ENCODE measurements around the gene AP1G1. TPM values are rescaled to one million over a fixed set of nuclear protein-coding genes. Genes with fewer than 3 reads are reported as not detected.
"Not testable (repeated sequence)": the region's sequence is repeated elsewhere in the genome, so short reads cannot be mapped to it uniquely, and the experiment has no call there.

AP1G1 gene
- polyA plus RNA-seq, 1 of the 3 experiments (the other 2 are of a cell fraction): 23.8 TPM

DNA sequence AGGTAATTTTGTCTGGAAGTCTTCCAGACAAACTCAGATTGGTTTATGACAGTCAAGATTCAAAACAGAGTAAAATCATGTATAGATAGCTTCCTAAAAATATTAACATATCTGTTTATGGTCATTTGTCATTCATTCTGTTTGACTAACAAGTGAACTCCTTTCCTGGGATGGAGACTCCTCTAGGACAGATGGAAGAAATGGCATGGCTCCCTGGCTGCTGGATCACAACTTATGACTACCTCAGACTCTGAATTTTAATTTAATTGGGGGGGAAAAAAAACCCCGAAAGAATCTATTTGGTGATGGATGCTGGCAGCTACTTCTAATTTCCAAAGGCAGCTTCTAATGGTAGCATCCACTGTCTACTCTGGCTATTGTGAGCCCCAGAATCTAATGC is 118.7 kb downstream of the AP1G1 start:
- Histone ChIP-seq H3K9ac (no peak overlapping the region), H3K27ac (ENCODE audit: low read depth in 2 of 2, low read length in 1 of 2) (no peak overlapping the region), H3K4me3 (ENCODE audit: low read depth in 2 of 2, low read length in 1 of 2) (no peak overlapping the region), H2AFZ (ENCODE audit: low read depth) (no peak overlapping the region), H3K9me2 (no peaks in the 10 kb centered on the region), H3K79me2 (ENCODE audit: insufficient read depth) (peaks cover 17% of the 10 kb centered on the region), H3K27me3 (ENCODE audit: insufficient read depth) (no peaks in the 10 kb centered on the region), H4K20me1 (ENCODE audit: insufficient read depth) (no peaks in the 10 kb centered on the region), H3K36me3 (replicated peaks in 1 of 2; ENCODE audit: control insufficient read depth in 1 of 2, insufficient read depth in 2 of 2, low read length in 1 of 2) (peaks cover 23 to 29% of the 10 kb centered on the region in 2 experiments), H3F3A (replicated peaks; ENCODE audit: insufficient read depth) (peaks cover 2% of the 10 kb centered on the region), H3K4me1 (ENCODE audit: control insufficient read depth in 1 of 2, insufficient read depth in 2 of 2, low read depth in 1 of 2, low read length in 1 of 2) (no peaks in the 10 kb centered on the region), H3K9me3 (no peaks in the 10 kb centered on the region), H3K4me2 (no peak overlapping the region)
- no peak for DNase-seq
- CTCF ChIA-PET: no interaction called here
- 0% methylated on average over 1 of the region's 1 CpG for WGBS (ENCODE audit: low lambda C conversion rate)
- POLR2A ChIA-PET: interaction anchor here (0.6 kb wide), 1 partner anchor 12 kb away, joined by 3 read pairs; no protein-coding TSS in a partner anchor
- TF ChIP-seq, protein P1, sequence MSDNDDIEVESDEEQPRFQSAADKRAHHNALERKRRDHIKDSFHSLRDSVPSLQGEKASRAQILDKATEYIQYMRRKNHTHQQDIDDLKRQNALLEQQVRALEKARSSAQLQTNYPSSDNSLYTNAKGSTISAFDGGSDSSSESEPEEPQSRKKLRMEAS (IDR thresholded peaks at IDR 0.05; ENCODE audit: low read depth): no peak
- TF ChIP-seq RXRA (IDR thresholded peaks at IDR 0.05; ENCODE audit: borderline replicate concordance, low read depth): no peak
- no peak for TF ChIP-seq RFX5 (IDR thresholded peaks at IDR 0.05; ENCODE audit: low read length)
- TF ChIP-seq FOXJ3 (CRISPR knock-in tag; IDR thresholded peaks at IDR 0.05): no peak
- no peak for TF ChIP-seq EZH2phosphoT487 (IDR thresholded peaks at IDR 0.05; ENCODE audit: borderline replicate concordance, low read depth)

DNA sequence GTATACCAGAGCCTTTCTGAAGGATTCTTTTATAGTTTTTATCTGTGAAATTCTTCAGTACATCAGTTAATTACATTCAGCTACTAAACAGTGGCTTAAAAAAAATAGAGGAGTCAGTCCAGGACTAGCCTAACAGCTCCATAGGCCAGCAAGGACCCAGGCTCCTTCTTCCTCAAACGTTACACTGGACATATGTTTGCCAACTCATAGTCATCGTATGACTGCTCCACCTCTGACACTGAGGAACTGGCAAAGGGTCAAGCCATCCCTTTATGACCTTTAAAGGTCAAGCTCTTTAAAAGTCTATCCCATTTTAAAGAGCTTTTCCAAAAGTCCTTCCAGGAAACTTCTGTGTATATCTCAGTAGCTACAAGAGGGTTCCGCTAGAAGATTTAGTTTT is 120.8 kb downstream of the AP1G1 start:
- H2AFZ ChIP-seq (ENCODE audit: low read depth): no peak overlapping the region
- no peak overlapping the region for H3K4me3 ChIP-seq (ENCODE audit: low read depth in 2 of 2, low read length in 1 of 2)
- no peaks in the 10 kb centered on the region for H3K9me3 ChIP-seq
- no peak for TF ChIP-seq MXI1 (IDR thresholded peaks at IDR 0.05; ENCODE audit: low read depth, low read length)
- TF ChIP-seq TAF1 (IDR thresholded peaks at IDR 0.05; ENCODE audit: borderline replicate concordance, low read depth, low read length): no peak
- TF ChIP-seq, protein P2, sequence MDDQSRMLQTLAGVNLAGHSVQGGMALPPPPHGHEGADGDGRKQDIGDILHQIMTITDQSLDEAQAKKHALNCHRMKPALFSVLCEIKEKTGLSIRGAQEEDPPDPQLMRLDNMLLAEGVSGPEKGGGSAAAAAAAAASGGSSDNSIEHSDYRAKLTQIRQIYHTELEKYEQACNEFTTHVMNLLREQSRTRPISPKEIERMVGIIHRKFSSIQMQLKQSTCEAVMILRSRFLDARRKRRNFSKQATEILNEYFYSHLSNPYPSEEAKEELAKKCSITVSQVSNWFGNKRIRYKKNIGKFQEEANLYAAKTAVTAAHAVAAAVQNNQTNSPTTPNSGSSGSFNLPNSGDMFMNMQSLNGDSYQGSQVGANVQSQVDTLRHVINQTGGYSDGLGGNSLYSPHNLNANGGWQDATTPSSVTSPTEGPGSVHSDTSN (IDR thresholded peaks at IDR 0.05): no peak
- no peaks in the 10 kb centered on the region for H3K4me1 ChIP-seq (ENCODE audit: control insufficient read depth in 1 of 2, insufficient read depth in 2 of 2, low read depth in 1 of 2, low read length in 1 of 2)
- no peak overlapping the region for H3K4me2 ChIP-seq
- H3K9me2 ChIP-seq: no peaks in the 10 kb centered on the region
- POLR2A ChIA-PET: no interaction called here
- H3K9ac ChIP-seq: no peak overlapping the region
- H3K27me3 ChIP-seq (ENCODE audit: insufficient read depth): no peaks in the 10 kb centered on the region
- peaks cover 2% of the 10 kb centered on the region for H3F3A ChIP-seq (replicated peaks; ENCODE audit: insufficient read depth)
- CTCF ChIA-PET: no interaction called here
- no peak overlapping the region for H3K27ac ChIP-seq (ENCODE audit: low read depth in 2 of 2, low read length in 1 of 2)
- H4K20me1 ChIP-seq (ENCODE audit: insufficient read depth): no peaks in the 10 kb centered on the region
- no peak for DNase-seq
- H3K79me2 ChIP-seq (ENCODE audit: insufficient read depth): peaks cover 5% of the 10 kb centered on the region
- WGBS (ENCODE audit: low lambda C conversion rate): 88% methylated on average over 3 of the region's 3 CpGs
- H3K36me3 ChIP-seq (replicated peaks in 1 of 2; ENCODE audit: control insufficient read depth in 1 of 2, insufficient read depth in 2 of 2, low read length in 1 of 2): peaks cover 28 to 38% of the 10 kb centered on the region in 2 experiments

DNA sequence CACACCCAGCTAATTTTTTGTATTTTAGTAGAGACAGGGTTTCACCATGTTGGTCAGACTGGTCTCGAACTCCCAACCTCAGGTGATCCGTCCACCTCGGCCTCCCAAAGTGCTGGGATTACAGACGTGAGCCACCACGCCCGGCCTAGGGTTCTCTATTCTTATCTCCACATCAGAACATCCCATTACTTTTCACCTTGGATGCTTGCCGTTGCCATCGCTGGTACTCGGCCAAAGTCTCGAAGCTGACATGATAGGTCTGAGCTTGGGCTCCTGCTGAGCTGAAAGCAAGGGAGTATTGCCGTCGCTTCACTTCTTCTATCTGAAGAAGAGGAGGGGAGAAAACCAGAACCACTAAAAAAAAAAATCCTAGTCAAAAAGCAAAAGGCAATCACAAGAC is 124.4 kb downstream of the AP1G1 start:
- H3K4me1 ChIP-seq (ENCODE audit: control insufficient read depth in 1 of 2, insufficient read depth in 2 of 2, low read depth in 1 of 2, low read length in 1 of 2); H4K20me1 ChIP-seq (ENCODE audit: insufficient read depth); H2AFZ ChIP-seq (ENCODE audit: low read depth); DNase-seq; H3K4me3 ChIP-seq (ENCODE audit: low read depth in 2 of 2, low read length in 1 of 2); H3K27me3 ChIP-seq (ENCODE audit: insufficient read depth); POLR2A ChIA-PET; CTCF ChIA-PET; H3K79me2 ChIP-seq (ENCODE audit: insufficient read depth); H3K27ac ChIP-seq (ENCODE audit: low read depth in 2 of 2, low read length in 1 of 2); H3K9me2 ChIP-seq; H3K9me3 ChIP-seq; H3F3A ChIP-seq (replicated peaks; ENCODE audit: insufficient read depth); H3K9ac ChIP-seq; H3K4me2 ChIP-seq: not testable (repeated sequence)
- WGBS (ENCODE audit: low lambda C conversion rate): 95% methylated on average over 12 of the region's 12 CpGs
- peaks cover 37 to 58% of the 10 kb centered on the region in 2 experiments for H3K36me3 ChIP-seq (replicated peaks in 1 of 2; ENCODE audit: control insufficient read depth in 1 of 2, insufficient read depth in 2 of 2, low read length in 1 of 2)

Measured in SK-N-SH (cell line).